ENCODE measurements around the gene PLEKHG4.
A peak's percentile ranks its signal among the peaks of the same experiment; 100 is the strongest.

PLEKHG4 gene

DNA sequence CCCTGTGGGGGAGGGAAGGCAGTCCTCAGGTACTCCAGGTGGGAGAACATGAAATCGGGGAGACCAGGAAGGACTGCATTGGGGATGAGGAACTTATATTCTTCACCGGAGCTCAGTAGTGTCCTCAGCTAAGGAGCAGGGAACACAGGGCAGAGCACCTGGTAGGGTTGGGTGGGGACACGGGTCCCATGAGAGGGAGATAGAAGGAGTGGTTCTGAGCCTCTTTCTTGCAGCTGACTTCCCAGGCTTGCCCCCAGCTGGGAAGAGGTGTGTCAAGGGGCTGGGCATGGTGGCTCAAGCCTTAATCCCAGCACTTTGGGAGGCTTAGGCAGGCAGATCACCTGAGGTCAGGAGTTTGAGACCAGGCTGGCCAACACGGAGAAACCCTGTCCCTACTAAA, 34.1 kb upstream of the PLEKHG4 start:
- DNase-seq, result no peak

DNA sequence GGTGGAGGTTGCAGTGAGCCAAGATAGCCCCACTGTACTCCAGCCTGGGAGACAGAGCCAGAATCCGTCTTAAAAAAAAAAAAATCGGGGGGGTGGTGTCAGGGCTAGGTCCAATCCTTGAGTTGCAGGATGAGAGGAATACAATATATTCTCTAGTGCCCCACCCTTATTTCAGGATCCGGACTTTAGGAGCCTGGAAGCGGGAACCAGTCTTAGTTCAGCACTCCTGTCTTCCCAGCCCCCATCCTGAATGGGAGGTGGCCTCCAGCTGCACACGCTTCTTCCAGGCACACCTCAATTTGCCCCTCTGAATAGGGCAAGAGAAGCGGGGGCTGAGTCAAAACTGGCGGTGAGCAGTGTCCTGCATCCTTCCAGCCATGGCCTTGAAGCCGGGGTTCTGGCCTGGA, 33.7 kb upstream of the PLEKHG4 start:
- DNase-seq, result no peak

DNA sequence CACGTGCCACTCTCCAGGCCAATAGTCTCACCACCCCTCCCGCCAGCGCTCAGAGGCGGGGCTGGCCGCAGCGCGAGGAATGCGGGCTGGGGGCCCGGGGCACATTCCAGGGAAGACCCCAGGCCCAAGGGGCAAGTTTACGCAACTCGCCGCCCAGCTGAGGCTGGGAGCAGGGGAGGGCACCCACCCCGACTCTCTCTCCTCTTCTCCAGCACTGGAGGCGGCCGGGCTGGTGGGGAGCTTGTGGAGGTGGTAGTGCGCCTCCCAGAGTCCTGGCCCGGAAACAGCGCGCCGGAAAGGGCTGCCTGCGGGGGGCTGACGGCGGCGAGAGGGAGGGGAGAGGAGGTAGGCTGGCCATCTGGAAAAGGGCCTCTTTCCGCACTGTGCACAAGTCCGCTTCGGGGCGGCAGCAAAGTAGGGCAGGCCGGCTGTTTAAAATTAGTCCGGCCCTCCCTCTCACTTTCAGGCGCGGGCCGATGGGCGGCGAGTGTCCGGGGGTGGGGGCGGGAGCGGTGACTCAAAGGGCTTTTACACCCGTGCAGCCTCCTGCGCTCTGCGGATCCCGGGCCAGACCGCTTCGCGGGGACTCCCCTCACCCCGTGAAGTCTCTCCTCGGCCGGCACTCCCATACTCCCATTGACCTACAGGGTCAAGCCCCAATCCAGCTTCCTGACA, 33.1 kb upstream of the PLEKHG4 start:
- no peak for DNase-seq

DNA sequence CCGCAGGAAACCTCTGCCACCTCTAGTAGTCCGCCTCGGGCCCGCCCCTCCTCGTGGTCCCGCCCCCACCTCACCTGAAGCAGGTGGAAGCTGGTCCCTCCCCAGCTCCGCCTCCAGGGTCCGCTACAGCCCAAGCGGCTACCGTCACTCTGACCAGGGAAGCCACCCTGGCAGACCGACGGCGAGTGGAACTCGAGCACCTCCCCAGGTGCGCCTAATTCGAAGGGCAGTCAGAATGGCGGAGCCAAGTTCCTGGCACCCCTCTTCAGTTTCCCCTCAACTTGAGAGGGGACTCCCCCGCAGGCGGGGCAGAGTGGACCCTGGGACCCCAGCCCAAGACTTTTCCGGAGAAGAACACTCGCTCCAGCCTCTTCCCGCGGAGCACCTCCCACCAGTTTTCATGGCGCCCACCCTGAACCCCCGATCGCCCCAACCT, 32.6 kb upstream of the PLEKHG4 start:
- DNase-seq, result no peak

DNA sequence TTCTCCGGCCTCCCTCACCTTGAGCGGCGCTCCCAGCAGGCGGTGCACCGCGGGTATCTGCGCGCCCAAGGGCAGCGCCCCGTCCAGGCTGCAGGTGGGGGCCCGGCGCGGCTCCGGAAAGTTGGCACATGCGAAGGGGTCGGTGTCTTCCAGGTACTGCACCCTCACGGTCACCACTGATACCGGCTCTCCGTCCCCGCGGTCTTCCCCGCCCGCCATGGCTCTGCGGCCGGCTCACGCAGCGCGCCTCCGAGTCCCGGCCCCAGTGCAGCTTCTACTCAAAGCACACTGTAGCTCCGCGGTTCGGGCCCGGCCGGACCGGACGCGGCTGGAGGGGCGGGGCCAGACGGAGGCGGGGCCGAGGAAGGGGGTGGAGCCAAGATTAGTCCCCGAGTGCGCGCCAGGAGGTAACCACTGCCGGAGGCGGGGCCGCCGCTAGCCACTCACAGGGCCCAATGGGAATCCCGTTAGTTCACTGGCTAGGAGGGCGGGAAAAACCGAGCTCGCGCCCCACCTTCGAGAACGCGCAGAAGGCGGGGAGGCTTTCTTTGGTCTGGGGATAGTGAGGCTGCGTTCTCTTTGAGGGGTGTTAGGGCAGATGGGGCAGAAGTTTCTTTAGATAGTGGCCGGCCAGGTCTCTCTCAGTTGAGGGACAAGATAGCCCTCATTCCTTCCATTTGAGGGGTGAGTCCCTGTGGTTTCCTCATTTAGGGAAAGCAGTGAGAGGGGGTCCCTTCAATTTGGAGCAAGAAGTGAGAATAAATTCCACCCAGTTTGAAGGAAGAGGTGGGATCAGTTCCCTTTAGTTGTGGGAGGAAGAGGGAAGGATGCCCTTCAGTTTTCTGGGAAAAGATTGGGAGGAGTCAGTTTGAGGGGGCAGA, 31.9 kb upstream of the PLEKHG4 start, which contains the start of gene FHOD1:
Gene FHOD1, minus strand, starts transcription at position 290 of the 881 bp plus-strand sequence. Its CDS starts 71 bp downstream, at position 219.
- DNase-seq, result peak; percentile 13

DNA sequence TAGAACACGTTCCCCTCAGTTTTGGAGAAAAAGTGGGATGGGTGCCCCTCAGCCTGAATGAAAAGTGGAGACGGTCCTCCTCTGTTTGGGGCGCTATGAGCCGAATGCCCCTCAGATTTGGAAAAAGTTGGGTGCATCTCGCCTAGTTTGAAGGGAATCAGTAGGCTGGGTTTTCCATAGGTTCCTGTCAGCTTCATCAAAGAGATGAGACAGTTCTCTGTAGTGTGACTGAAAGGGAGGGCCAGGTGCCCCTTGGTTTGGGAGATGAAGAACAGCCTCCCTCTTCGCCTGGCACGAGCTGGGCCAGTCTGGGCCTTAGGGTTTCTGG, 31.3 kb upstream of the PLEKHG4 start:
- DNase-seq, result no peak

DNA sequence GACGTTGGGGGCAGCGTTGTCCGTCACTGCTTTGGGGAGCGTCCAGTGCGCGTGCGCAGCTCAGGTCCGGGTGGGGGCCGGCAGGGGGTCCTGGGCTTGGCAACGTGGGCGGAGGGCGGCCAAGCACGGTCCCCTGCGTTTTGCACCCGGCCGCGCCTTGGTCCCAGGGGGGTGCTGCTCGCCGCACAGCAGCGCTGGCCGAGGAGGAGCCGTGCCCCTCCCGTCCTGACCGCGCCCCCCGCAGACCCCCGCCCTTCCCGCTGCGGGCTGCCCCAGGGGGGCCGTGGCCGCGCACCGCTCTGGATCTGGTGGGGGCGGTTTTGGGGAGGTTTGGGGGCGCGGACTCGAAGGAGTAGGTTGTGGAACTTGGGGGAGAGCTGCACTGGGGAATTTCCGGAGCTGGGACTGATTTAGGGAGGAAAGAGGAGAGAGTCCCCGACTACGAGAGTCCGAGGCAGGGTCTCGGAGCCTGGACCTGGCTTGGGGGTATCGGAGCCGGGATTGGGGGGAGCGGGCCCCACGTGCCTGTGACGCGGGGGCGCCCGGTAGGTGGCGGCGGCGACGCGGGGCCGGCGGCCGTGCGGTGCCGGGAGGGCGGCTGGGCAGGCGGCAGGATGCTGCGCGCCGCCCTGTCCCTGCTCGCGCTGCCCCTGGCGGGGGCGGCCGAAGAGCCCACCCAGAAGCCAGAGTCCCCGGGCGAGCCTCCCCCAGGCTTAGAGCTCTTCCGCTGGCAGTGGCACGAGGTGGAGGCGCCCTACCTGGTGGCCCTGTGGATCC, 30.7 kb upstream of the PLEKHG4 start, which contains the start of gene SLC9A5:
Gene SLC9A5, plus strand, starts transcription at position 579 of the 777 bp plus-strand sequence. Its CDS starts 36 bp downstream, at position 615.
- DNase-seq, result no peak

DNA sequence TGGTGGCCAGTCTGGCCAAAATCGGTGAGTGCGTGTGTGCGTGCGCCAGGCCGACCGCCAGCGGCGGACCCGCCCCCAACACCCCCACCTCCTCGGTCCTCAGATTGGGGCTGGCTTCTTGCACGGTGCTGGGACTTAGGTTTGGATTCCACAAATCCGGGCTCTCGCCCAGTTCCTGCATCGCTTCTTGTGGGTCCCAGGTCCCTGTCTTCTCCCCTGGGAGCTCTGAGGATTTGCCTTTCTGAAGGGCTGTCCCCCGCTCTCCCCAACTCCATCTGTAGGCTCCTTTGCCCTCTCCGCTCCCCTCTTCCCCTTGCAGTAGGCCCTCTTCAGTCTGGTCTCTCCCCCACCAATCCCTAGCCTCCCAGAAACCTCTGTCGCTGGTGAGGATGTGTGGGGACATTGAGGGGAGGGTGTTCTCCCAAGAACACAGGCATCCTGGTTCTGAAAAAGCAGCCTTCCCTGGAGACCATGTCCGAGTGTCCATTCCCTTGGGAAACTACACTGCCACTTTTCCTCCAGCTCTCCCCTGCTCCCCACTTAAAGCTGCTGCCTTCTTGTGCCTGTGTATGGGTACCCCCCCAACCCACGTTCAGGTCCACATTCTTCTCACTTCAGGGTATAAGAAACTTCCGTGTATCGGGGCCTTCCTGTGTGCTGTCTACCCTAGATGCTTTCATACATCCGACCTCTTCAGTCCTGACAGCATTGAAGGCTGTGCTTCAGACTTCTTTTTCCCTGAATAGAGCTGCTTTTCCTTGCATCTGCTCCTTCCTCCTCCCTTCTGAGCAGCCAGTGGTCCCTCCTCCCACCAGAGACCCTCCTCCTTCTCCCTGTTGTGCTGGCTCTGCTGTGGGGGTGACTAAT, 29.9 kb upstream of the PLEKHG4 start:
- DNase-seq, result no peak

DNA sequence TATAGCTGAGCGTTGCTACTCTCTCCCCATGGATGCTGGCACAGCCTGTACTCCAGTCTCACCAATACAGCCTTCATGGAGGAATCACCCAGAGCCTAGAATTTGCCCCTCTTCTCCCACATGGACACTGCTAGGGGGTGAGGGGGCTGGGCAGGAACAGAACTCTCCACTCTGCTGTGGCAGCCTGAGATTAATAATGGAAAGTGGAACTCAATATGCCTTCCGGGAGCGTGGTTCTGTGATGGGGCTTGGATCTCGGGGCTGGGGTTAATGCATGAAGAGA, 29.3 kb upstream of the PLEKHG4 start:
- DNase-seq, result no peak

DNA sequence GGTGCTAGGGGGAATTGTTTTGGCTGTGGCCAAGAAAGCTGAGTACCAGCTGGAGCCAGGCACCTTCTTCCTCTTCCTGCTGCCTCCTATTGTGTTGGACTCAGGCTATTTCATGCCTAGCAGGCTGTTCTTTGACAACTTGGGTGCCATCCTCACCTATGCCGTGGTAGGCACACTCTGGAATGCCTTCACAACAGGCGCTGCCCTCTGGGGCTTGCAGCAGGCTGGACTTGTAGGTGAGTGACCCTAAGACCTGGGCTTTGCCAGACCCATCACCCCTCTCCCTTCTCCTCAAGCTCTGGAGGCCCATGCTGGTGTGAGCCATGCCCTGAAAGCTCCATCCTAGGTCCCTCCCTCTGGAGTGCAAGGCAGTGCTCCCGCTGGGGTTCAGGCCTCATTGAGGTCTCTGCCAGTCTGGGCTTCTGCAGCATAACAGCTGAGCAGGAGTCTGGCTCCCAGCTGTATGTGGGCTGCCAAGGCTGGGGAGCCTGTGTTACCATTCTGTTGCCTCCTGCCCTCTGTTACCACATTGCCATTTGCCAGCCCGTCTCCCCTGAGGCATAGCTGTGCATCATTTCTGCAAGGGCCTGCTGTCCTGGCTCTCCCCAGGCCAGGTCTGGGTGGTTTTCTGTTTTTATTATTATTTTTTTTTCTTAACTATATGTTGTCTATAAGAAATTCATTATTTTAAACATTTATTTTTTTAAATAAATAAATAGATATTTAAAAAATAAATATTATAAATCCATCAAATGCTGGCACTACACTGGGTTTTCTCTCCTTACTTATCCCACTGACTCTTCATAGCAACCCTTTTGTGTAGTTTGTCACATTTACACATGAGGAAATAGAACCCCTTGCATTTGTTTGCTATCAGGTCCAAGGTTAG, 26.5 kb upstream of the PLEKHG4 start:
- no peak for DNase-seq

DNA sequence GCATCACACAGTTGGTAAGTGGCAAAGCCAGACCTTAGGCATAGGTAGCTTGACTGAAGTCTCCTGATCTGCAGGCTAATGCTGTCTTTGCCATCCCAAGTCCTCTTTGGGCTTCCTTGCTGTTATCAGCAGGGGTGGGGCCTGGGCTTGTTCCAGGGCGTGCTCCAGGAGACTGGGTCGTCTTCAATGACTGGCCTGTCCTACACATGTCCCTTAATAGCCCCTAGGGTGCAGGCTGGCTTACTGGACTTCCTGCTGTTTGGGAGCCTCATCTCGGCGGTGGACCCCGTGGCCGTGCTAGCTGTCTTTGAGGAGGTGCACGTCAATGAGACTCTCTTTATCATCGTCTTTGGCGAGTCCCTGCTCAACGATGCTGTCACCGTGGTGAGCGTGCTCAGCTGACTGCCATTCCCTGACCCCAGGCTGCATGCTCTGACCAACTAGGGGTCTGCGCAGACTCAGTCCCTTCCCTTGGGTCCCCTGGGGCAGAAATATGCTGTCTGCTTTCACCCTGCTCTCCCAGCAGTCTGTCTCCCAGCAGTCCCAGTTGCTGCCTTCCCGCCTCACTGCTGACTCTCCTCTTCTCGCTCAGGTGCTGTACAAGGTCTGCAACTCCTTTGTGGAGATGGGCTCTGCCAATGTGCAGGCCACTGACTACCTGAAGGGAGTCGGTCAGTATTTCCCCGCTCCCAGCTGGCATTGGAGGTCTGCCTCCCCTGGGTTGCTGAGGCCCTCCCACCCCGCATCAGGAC, 24.4 kb upstream of the PLEKHG4 start:
- no peak for DNase-seq

DNA sequence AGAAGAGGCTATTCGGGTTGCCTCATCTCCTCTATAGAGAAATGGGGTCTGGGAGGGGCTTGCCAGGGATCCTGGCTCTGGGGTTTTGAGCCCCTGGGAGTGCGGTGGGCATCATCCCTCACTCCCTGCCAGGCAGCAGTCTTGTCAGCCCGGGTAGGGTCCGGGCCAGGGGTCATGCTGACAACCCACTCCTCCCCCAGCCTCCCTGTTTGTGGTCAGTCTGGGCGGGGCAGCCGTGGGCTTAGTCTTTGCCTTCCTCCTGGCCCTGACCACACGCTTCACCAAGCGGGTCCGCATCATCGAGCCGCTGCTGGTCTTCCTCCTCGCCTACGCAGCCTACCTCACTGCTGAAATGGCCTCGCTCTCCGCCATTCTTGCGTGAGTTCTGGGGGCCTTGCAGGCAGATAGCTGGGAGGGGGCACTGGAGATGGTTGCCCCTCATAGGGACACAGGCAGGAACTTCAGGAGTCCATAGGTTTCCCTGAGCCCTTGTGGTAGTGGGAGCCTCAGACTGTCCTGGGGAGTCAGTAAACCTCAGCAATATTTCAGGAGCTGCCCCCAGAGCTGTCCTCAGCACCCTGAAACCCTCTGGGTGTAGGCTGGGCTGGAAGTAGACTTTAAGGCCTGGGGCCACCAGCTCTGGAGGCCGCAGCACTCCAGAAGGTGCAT, 23.6 kb upstream of the PLEKHG4 start:
- DNase-seq, result no peak

DNA sequence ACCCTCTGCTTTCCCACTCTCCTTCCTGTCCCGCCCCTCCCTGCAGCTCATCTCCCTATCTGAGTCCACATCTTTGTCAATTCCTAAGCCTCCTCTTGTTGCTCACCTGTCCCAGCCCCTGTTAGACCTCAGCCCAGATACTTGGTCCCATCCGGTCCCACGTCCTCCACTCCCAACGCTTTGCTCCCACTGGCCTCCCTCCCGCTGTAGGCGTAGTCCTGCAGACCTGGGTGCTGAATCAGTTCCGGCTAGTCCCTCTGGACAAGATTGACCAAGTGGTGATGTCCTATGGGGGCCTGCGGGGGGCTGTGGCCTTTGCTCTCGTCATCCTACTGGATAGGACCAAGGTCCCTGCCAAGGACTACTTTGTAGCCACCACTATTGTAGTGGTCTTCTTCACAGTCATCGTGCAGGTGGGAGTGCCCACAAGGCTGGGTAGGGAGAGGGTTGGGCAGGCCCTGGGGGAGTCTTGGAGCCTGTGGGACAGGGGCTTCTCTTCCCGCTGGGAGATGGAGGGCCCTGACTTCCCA, 22.6 kb upstream of the PLEKHG4 start:
- DNase-seq, result no peak

DNA sequence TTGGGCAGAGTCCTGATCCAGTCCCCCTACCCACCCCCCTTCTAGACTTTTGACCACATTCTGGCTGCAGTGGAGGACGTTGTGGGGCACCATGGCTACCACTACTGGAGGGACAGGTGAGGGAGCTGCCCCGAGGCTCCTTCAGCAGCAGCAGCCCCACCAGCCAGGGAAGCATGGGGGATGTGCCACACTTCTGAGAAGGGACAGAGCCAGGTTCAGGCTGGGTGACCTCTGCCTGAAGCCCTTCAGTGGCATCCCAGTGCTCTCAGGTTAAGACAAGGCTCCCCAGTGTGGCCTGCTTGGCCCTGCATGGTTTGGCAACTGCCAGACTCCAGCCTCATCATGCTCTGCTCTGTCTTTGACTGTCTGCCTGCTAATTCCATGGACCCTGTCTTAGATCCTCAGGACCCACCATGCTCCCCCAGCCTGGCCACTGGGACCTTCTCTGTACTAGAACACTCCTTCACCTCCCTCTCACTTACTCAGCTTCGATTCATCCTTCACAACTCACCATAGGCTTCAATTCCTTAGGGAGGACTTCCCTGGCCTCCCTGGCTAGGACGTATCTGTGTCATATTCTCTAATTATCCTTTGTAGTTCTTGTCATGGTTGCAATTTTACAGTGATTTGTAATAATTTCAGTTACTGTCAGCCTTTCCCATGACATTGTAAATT, 21.7 kb upstream of the PLEKHG4 start:
- no peak for DNase-seq

DNA sequence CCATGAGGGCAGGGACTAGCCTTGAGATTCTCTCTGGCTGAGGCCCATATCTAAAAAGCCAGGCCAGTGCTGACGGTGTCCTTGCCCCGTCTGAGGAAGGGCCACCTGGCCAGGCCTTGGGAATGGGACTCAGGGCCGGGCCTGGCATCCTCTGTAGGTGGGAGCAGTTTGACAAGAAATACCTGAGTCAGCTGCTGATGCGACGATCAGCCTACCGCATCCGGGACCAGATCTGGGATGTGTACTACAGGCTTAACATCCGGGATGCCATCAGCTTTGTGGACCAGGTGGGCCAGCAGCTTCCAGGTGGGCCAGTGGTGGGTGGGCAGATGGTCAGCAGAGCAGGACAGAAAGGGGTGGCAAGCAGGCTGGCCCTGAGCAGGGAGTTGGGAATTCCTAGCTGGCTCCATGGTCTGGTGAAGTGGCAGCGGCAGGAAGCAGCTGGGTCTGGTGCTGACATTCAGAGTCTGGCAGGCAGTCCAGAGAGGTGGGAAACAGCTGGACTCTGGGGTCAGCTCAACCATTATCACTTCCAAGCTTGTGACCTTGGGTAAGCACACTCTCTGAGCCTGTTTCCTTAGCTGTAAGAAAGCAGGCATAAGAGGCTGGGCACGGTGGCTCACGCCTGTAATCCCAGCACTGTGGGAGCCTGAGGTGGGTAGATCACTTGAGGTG, 21.0 kb upstream of the PLEKHG4 start:
- no peak for DNase-seq

DNA sequence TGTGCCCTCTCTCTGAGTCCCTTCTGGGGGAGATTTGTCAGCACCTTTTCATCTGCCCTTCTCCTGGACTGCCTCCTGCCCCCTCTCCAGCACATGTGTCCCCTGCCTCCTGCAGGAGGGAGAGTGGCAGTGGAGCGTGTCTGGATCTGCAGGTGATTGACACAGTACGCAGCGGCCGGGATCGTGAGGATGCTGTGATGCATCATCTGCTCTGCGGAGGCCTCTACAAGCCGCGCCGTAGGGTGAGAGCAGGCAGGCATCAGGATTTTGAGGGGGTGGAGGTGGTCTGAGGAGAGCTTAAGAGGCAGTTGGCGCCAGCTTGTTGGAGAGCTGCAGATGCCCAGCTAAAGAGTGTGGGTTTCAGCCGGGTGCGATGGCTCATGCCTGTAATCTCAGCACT, 19.6 kb upstream of the PLEKHG4 start:
- no peak for DNase-seq

DNA sequence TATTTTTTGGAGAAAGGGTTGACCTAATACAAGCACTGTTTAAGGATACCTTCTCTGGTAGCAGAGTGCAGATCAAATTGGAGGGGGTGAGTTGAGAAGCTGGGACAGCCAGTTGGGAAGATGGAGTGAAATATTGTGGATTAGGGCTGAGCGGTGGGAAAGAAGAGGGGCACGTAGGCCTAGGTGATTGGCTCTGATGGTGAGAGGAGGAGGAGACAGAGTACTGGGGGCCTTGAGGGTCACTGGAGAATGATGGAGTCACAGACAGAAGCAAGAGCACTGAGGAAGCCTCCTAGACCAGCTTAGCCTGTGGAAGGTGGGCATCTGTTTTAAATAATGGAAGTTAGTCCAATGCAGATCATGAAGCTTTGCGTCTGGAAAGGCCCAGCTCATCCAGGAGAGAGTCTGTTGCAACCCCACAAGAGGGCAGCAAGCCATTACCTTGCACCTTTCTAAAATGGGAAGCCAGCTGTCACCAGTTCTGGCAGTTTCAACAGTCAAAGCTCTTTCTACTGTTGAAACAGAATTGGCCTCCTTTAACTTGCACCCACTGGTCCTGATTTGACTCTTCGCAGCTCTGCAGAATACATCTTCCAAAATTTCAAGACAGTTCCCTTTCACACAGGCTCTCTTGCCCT, 18.8 kb upstream of the PLEKHG4 start:
- DNase-seq, result no peak

DNA sequence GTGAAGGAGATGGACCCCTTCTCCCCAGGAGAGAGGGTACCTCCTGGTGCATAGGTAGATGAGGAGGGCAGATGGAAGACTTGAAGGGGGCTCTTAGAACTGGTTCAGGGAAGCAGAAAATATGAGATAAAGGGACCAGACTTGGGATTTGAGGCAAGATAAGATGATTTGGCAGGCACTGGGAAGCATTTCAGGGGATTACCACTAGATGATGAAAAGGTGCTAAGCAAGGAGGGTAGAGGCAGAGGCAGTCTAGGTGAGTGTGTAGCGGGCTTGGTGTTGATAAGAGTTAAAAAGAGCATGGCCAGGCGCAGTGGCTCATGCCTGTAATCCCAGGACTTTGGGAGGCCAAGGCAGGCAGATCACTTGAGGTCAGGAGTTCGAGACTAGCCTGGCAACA, 16.1 kb upstream of the PLEKHG4 start:
- no peak for DNase-seq
